Ascending aorta (tissue), 2 donors: Measurements from ENCODE around the gene RAB1B. TPM values are rescaled to one million over a fixed set of nuclear protein-coding genes. Genes with fewer than 3 reads are reported as not detected.

Experiments
- DNase-seq, 2 donors: peaks; one replicate each; pipeline ENCODE4 v3.0.0-alpha.2; 2019; ENCODE audit warnings: low spot score in 2 of 2
- H3K27ac ChIP-seq, 2 donors: fragments of 200-600 bp; sonication (generic); one replicate each; pipeline ENCODE4 v1.5.1; 2016 to 2017; ENCODE audit warnings: mild to moderate bottlenecking in 1 of 2
- H3K27me3 ChIP-seq: fragments of 200-600 bp; sonication (generic); one replicate; pipeline ENCODE4 v1.5.1; 2017
- H3K36me3 ChIP-seq, 2 donors: fragments of 200-600 bp; sonication (generic); one replicate each; pipeline ENCODE4 v1.5.1; 2016
- H3K4me1 ChIP-seq, 2 donors: fragments of 200-600 bp; sonication (generic); one replicate each; pipeline ENCODE4 v1.5.1; 2016 to 2017; ENCODE audit warnings: mild to moderate bottlenecking in 1 of 2
- H3K4me3 ChIP-seq, 2 donors: fragments of 200-600 bp; sonication (generic); one replicate each; pipeline ENCODE4 v1.5.1; 2016 to 2017; ENCODE audit warnings: mild to moderate bottlenecking in 1 of 2
- H3K9me3 ChIP-seq, 2 donors: fragments of 200-600 bp; sonication (generic); one replicate each; pipeline ENCODE4 v1.5.1; 2016
- intact Hi-C: fragments of 100-400 bp; cut with DNase I; formaldehyde crosslinking; loops from one replicate; pipeline ENCODE4 v1.15.1; 2023
- total RNA-seq: library from RNA; depleted of rRNA; stranded (reverse); fragments of >200 nt; gene quantifications from one replicate; pipeline ENCODE4 v1.1.0, GENCODE V29; 2016
- TF ChIP-seq, protein P1 (sequence below), 3 experiments: fragments of 200-600 bp in 2 of 3; fragments of 450-650 bp in 1 of 3; sonication (generic) in 2 of 3; IDR thresholded peaks; one replicate each; pipeline ENCODE4 v1.5.1; 2016 to 2019; ENCODE audit warnings: antibody characterized with exemption in 3 of 3, mild to moderate bottlenecking in 1 of 3, moderate library complexity in 1 of 3

The RAB1B gene
- total RNA-seq, 1 donor from 2014 or later: 171 TPM

DNA sequence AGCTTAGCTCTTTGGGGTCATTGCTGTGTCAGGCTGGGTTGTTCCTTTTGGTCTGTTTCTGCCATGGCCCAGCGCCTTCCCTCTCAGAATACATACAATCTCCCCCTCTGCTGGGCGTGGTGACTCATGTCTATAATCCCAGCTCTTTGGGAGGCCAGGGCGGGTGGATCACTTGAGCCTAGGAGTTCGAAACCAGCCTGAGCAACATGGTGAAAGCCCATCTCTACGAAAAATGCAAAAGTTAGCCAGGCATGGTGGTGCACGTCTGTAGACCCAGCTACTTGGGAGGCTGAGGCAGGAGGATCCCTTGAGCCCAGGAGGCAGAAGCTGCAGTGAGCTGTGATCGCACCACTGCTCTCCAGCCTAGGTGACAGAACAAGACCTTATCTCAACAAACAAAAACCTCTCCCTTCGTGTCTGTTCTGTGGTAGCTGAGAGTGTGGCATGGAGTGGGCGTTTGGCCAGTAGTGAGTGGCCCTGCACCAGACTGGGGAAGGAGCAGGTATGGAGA is 46.7 kb upstream of the RAB1B start:
- Histone ChIP-seq H3K4me3 (no peak overlapping the region), H3K4me1 (no peaks in the 10 kb centered on the region), H3K27me3 (no peaks in the 10 kb centered on the region), H3K36me3 (peaks cover 28 to 66% of the 10 kb centered on the region in 2 donors), H3K27ac (no peak overlapping the region), H3K9me3 (no peaks in the 10 kb centered on the region)
- intact Hi-C loops: loop anchor here (1.0 kb wide), 2 partner anchors 37 to 61 kb away; no protein-coding TSS in a partner anchor
- peak in 1 of 2 donors; percentile 52 for DNase-seq
- TF ChIP-seq, protein P1, sequence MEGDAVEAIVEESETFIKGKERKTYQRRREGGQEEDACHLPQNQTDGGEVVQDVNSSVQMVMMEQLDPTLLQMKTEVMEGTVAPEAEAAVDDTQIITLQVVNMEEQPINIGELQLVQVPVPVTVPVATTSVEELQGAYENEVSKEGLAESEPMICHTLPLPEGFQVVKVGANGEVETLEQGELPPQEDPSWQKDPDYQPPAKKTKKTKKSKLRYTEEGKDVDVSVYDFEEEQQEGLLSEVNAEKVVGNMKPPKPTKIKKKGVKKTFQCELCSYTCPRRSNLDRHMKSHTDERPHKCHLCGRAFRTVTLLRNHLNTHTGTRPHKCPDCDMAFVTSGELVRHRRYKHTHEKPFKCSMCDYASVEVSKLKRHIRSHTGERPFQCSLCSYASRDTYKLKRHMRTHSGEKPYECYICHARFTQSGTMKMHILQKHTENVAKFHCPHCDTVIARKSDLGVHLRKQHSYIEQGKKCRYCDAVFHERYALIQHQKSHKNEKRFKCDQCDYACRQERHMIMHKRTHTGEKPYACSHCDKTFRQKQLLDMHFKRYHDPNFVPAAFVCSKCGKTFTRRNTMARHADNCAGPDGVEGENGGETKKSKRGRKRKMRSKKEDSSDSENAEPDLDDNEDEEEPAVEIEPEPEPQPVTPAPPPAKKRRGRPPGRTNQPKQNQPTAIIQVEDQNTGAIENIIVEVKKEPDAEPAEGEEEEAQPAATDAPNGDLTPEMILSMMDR (IDR thresholded peaks at IDR 0.05): no peak

DNA sequence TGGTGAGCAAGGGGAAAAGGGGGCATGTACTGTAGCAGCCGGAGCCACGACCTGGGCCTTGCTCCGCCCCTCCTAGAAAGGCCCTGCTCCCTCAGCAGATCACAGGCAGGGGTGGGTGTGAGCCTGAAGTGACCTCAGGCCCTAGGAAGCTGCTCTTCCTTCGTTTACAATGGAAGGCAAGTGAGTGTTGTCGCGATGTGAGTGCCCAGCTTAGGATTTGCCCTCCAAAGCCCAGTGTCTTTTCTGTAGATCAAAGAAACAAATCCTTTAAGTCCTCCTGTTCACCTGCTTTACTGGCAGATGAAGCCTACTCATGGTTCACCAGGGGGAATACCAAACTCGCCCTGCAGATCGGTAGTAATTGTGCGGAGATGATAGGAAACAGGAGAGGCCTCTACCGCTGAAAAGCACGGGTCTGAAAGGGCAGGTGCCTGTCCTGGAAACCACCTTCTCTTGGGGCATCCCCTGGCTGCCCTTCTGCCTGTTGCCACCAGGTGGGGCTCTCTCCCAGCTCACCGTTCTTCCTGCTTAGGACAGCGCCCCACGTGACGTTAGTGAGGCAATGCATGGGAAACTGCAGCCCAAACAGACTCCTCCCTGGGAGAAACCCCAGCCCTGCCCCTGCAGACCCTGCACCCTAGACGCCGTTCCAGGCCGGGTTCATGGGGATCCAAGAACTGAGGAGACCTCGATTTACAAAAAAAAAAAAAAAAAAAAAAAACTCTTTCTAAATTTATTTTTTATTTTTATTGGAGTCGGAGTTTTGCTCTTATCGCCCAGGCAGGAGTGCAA is 45.9 kb upstream of the RAB1B start:
- DNase-seq: peak; percentile 58 to 94
- Histone ChIP-seq H3K27me3 (no peaks in the 10 kb centered on the region), H3K27ac (no peak overlapping the region), H3K36me3 (peaks cover 23 to 62% of the 10 kb centered on the region in 2 donors), H3K4me3 (peak overlapping the region in 1 of 2 donors; percentile 19), H3K4me1 (no peaks in the 10 kb centered on the region), H3K9me3 (no peaks in the 10 kb centered on the region)
- intact Hi-C loops: loop anchor here (1.0 kb wide), 2 partner anchors 36 to 60 kb away; no protein-coding TSS in a partner anchor
- TF ChIP-seq, protein P1 (IDR thresholded peaks at IDR 0.05): peak; percentile 97 to 99 (median 99)

DNA sequence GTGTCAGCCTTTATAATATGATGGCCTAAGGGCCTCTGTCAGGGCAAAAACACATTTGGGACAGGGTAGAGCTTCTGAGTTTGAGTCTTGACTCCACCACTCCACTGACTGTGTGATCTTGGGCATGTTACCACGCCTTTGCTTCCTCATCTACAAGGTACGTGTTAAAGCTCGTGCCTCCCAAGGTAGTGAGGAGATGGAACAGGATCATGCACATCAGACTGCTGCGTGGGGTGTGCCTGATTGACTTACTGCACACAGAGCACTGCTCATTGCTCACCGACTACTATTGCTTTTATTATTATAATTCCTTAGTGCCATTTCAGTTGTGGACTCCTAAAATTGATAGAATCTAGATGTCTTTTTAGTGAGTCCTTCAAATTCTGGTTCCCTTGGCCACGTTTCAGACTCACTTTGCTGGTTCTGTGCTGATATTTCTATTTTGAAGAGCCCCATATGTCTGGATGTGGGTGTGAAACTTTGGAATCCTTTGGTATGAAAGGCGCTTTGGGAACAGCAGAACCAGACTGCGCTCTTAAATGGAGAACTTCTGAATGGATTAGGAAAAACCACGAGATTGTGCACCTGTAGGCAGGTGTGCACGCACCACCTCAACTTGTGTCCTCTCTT is 44.1 kb upstream of the RAB1B start:
- Histone ChIP-seq H3K4me1 (no peaks in the 10 kb centered on the region), H3K27me3 (no peaks in the 10 kb centered on the region), H3K27ac (no peak overlapping the region), H3K36me3 (peaks cover 32 to 60% of the 10 kb centered on the region in 2 donors), H3K9me3 (no peaks in the 10 kb centered on the region), H3K4me3 (no peak overlapping the region)
- TF ChIP-seq, protein P1 (IDR thresholded peaks at IDR 0.05): no peak
- intact Hi-C loops: no loop called here
- DNase-seq: no peak

DNA sequence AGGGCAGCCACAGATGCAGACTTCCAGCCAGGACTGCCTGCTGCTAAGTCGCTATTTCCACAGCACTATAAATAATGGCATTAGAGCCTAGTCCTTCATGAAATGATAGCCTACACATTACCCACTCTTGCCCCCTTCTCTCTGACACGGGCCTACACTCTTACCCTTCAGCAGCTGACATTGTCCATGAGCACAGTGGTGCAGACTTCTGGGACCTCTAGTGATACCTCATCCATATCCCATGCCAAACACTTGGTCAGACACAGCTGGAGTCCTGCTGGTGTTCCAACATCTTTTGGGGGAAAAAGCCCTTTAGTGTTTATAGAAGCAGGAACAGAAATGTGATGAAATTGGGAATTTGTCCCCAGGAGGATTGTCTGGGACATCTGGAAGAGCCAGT is 43.4 kb upstream of the RAB1B start:
- no peak for DNase-seq
- H3K27me3 ChIP-seq: no peaks in the 10 kb centered on the region
- H3K27ac ChIP-seq: no peak overlapping the region
- TF ChIP-seq, protein P1 (IDR thresholded peaks at IDR 0.05): no peak
- no peak overlapping the region for H3K4me3 ChIP-seq
- H3K36me3 ChIP-seq: peaks cover 26 to 54% of the 10 kb centered on the region in 2 donors
- H3K9me3 ChIP-seq: no peaks in the 10 kb centered on the region
- intact Hi-C loops: no loop called here
- no peaks in the 10 kb centered on the region for H3K4me1 ChIP-seq

DNA sequence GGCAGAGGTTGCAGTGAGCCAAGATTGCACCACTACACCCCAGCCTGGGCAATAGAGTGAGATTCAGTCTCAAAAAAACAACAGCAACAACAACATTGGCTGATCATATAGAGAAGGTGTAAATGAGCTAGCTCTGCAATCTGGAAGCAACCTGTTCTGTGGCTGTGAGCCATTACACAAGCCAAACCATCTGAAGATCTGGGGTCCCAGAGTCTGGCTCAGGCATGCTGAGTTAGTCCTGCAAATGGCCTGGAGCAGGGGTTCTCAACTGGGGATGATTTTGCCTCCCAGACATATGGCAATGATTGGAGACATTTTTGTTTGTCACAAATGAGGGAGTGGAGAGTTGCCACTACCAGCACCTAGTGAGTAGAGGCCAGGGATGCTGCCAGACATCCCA is 42.3 kb upstream of the RAB1B start:
- Histone ChIP-seq H3K4me1 (no peaks in the 10 kb centered on the region), H3K9me3 (no peaks in the 10 kb centered on the region), H3K36me3 (peaks cover 33 to 54% of the 10 kb centered on the region in 2 donors), H3K27me3 (no peaks in the 10 kb centered on the region), H3K27ac (no peak overlapping the region), H3K4me3 (no peak overlapping the region)
- intact Hi-C loops: no loop called here
- TF ChIP-seq, protein P1 (IDR thresholded peaks at IDR 0.05): no peak
- DNase-seq: no peak
